IMR-90 (cell line): Measurements from ENCODE around the gene FRAS1. TPM values are rescaled to one million over a fixed set of nuclear protein-coding genes. Genes with fewer than 3 reads are reported as not detected.

Experiments used
- ATAC-seq: fragments of 200-7000 bp; cut with Tn5 transposase; 2 replicates; pipeline ENCODE4 v1.9.1; 2020; ENCODE audit warnings: low read depth, mild to moderate bottlenecking, moderate library complexity
- BruUV-seq: library from RNA; stranded (reverse); fragments of 400-500 nt; replicated peaks from 2 replicates; lab custom pipeline; 2021; lab: Mats Ljungman, UMichigan
- CTCF ChIA-PET: fragments of 300-600 bp; formaldehyde crosslinking; extraction: SDS; loops from one replicate; lab custom pipeline; 2021; ENCODE audit warnings: antibody characterized with exemption; lab: Yijun Ruan, JAX
- POLR2A ChIA-PET: fragments of 300-600 bp; sonication (Branson Sonifier 250); formaldehyde crosslinking; loops from one replicate; lab custom pipeline; 2022; ENCODE audit warnings: antibody characterized with exemption; ENCODE audit not compliant: unreplicated experiment; lab: Charles Lee
- DNase-seq: peaks from one replicate; pipeline ENCODE4 v3.0.0; 2013
- H2AFZ ChIP-seq: replicated peaks from 2 replicates; pipeline ENCODE3; 2013; ENCODE audit warnings: low read length, mild to moderate bottlenecking; ENCODE audit not compliant: poor library complexity
- H2AK5ac ChIP-seq: 2 replicates; pipeline ENCODE4 v1.6.1; 2013; ENCODE audit warnings: low read depth, low read length, inconsistent platforms
- H2AK9ac ChIP-seq: replicated peaks from 2 replicates; pipeline ENCODE3; 2013; ENCODE audit warnings: mild to moderate bottlenecking, low read depth, low read length, moderate library complexity; ENCODE audit not compliant: poor library complexity
- H2BK120ac ChIP-seq: 2 replicates; pipeline ENCODE4 v1.6.1; 2013; ENCODE audit warnings: low read depth, low read length, inconsistent platforms
- H2BK15ac ChIP-seq: 3 replicates; pipeline ENCODE4 v1.6.1; 2013; ENCODE audit warnings: low read depth, low read length, inconsistent platforms
- H2BK20ac ChIP-seq: 2 replicates; pipeline ENCODE4 v1.6.1; 2013; ENCODE audit warnings: low read depth, mild to moderate bottlenecking, inconsistent platforms, low read length, moderate library complexity
- H2BK5ac ChIP-seq: 2 replicates; pipeline ENCODE4 v1.6.1; 2013; ENCODE audit warnings: mild to moderate bottlenecking, low read depth, low read length, inconsistent platforms; ENCODE audit not compliant: poor library complexity, severe bottlenecking
- H3K14ac ChIP-seq: replicated peaks from 2 replicates; pipeline ENCODE4 v1.6.1; 2013; ENCODE audit warnings: low read depth, low read length, inconsistent platforms
- H3K18ac ChIP-seq: 2 replicates; pipeline ENCODE4 v1.6.1; 2013; ENCODE audit warnings: low read depth, low read length, control low read depth
- H3K23ac ChIP-seq: 2 replicates; pipeline ENCODE4 v1.6.1; 2013; ENCODE audit warnings: low read depth, low read length, inconsistent platforms
- H3K27ac ChIP-seq: 2 replicates; pipeline ENCODE4 v1.5.1; 2013; ENCODE audit warnings: mild to moderate bottlenecking, control low read depth, low read length; ENCODE audit not compliant: insufficient read depth
- H3K27me3 ChIP-seq: 2 replicates; pipeline ENCODE4 v1.6.1; 2013; ENCODE audit warnings: low read length; ENCODE audit not compliant: control insufficient read depth, insufficient read depth
- H3K36me3 ChIP-seq: 2 replicates; pipeline ENCODE4 v1.6.1; 2013; ENCODE audit warnings: low read length, mixed read lengths; ENCODE audit not compliant: control insufficient read depth, insufficient read depth
- H3K4ac ChIP-seq: 2 replicates; pipeline ENCODE4 v1.6.1; 2013; ENCODE audit warnings: low read depth, low read length, inconsistent platforms
- H3K4me1 ChIP-seq: 2 replicates; pipeline ENCODE4 v1.6.1; 2013; ENCODE audit warnings: low read length, mixed read lengths; ENCODE audit not compliant: control insufficient read depth, insufficient read depth
- H3K4me2 ChIP-seq: 2 replicates; pipeline ENCODE4 v1.6.1; 2013; ENCODE audit warnings: low read depth, mild to moderate bottlenecking, control low read depth, low read length, moderate library complexity
- H3K4me3 ChIP-seq: 2 replicates; pipeline ENCODE4 v1.5.1; 2013; ENCODE audit warnings: low read depth, mild to moderate bottlenecking, control low read depth, low read length, moderate library complexity; ENCODE audit not compliant: insufficient read depth
- H3K56ac ChIP-seq: 2 replicates; pipeline ENCODE4 v1.6.1; 2013; ENCODE audit warnings: low read length, inconsistent platforms; ENCODE audit not compliant: insufficient read depth; ENCODE audit errors: extremely low read depth
- H3K79me1 ChIP-seq, 2 experiments: 2 replicates each; pipeline ENCODE4 v1.6.1; 2013; ENCODE audit warnings: low read length in 2 of 2, inconsistent platforms in 1 of 2, low read depth in 1 of 2
- H3K9ac ChIP-seq: 2 replicates; pipeline ENCODE4 v1.6.1; 2013; ENCODE audit warnings: low read depth, low read length, control low read depth
- H3K9me1 ChIP-seq: 2 replicates; pipeline ENCODE4 v1.6.1; 2013; ENCODE audit warnings: low read length, inconsistent platforms; ENCODE audit not compliant: insufficient read depth
- H3K9me3 ChIP-seq: 2 replicates; pipeline ENCODE4 v1.6.1; 2013; ENCODE audit warnings: low read length; ENCODE audit not compliant: control insufficient read depth, insufficient read depth
- H4K20me1 ChIP-seq: 2 replicates; pipeline ENCODE4 v1.6.1; 2013; ENCODE audit warnings: low read length, inconsistent platforms; ENCODE audit not compliant: insufficient read depth
- H4K5ac ChIP-seq: 2 replicates; pipeline ENCODE4 v1.6.1; 2013; ENCODE audit warnings: mild to moderate bottlenecking, low read depth, low read length, control low read depth
- H4K8ac ChIP-seq, 2 experiments: 2 replicates each; pipeline ENCODE4 v1.6.1; 2013; ENCODE audit warnings: low read depth in 2 of 2, low read length in 2 of 2, control low read depth in 1 of 2, inconsistent platforms in 1 of 2
- H4K91ac ChIP-seq: 2 replicates; pipeline ENCODE4 v1.6.1; 2013; ENCODE audit warnings: low read depth, low read length, inconsistent platforms; ENCODE audit not compliant: insufficient read depth
- CEBPB ChIP-seq: IDR thresholded peaks from 2 replicates; pipeline ENCODE4 v1.6.1; 2012; ENCODE audit warnings: low read depth, low read length, improper control_type of control experiment
- CHD1 ChIP-seq: IDR thresholded peaks from 2 replicates; pipeline ENCODE4 v1.6.1; 2012; ENCODE audit warnings: low read depth, low read length, improper control_type of control experiment
- CTCF ChIP-seq: conservative IDR thresholded peaks from 2 replicates; pipeline ENCODE4 v1.5.1; 2012; ENCODE audit warnings: mild to moderate bottlenecking, low read depth, low read length, improper control_type of control experiment
- ELK1 ChIP-seq: fragments of 150-350 bp; IDR thresholded peaks from 2 replicates; pipeline ENCODE4 v1.6.1; 2016; ENCODE audit warnings: low read depth, mild to moderate bottlenecking, low read length, moderate library complexity, borderline replicate concordance
- FOS ChIP-seq: fragments of 150-350 bp; IDR thresholded peaks from 2 replicates; pipeline ENCODE4 v1.6.1; 2016; ENCODE audit warnings: low read depth, low read length
- MAFK ChIP-seq: IDR thresholded peaks from 2 replicates; pipeline ENCODE4 v1.6.1; 2012; ENCODE audit warnings: low read depth, low read length, improper control_type of control experiment
- MAZ ChIP-seq: IDR thresholded peaks from 2 replicates; pipeline ENCODE4 v1.6.1; 2012; ENCODE audit warnings: low read depth, mild to moderate bottlenecking, low read length, improper control_type of control experiment, moderate library complexity, borderline replicate concordance
- MXI1 ChIP-seq: IDR thresholded peaks from 2 replicates; pipeline ENCODE4 v1.6.1; 2012; ENCODE audit warnings: low read depth, mild to moderate bottlenecking, low read length, moderate library complexity, borderline replicate concordance
- POLR2A ChIP-seq: IDR thresholded peaks from 2 replicates; pipeline ENCODE4 v1.6.1; 2012; ENCODE audit warnings: mild to moderate bottlenecking, low read depth, low read length
- RFX5 ChIP-seq: IDR thresholded peaks from 2 replicates; pipeline ENCODE4 v1.8.0; 2012; ENCODE audit warnings: low read depth, mild to moderate bottlenecking, low read length, moderate library complexity
- SMC3 ChIP-seq: fragments of 150-350 bp; IDR thresholded peaks from 2 replicates; pipeline ENCODE4 v1.6.1; 2016; ENCODE audit warnings: low read depth, mild to moderate bottlenecking, antibody characterized with exemption, low read length, moderate library complexity
- USF2 ChIP-seq: fragments of 150-350 bp; IDR thresholded peaks from 2 replicates; pipeline ENCODE4 v1.6.1; 2017; ENCODE audit warnings: mild to moderate bottlenecking, antibody characterized with exemption, low read length, low read depth
- WGBS, 2 experiments: methylation state at CpG; one replicate each; pipeline versions ENCODE4 v1.1.5 to v1.1.7; 2013; ENCODE audit warnings: missing lambda C conversion rate in 2 of 2; ENCODE audit not compliant: insufficient read length in 1 of 2; ENCODE audit errors: extremely low coverage in 2 of 2; 5-methylcytosine and 5-hydroxymethylcytosine counted together
- dilution Hi-C: fragments of 300-500 bp; cut with HindIII; formaldehyde crosslinking; loops from one replicate; pipeline ENCODE4 v1.14.3; 2018; ENCODE audit warnings: low sequenced_read_pairs; ENCODE audit not compliant: unreplicated experiment
- in situ Hi-C: fragments of 300-500 bp; cut with MboI; formaldehyde crosslinking; loops from 3 replicates; pipeline ENCODE4 v1.14.3; 2019; ENCODE audit warnings: low sequenced_read_pairs, inconsistent platforms, mixed read lengths
- intact Hi-C: fragments of 100-400 bp; cut with micrococcal nuclease; formaldehyde crosslinking; loops from 2 replicates; pipeline ENCODE4 v1.10.0; 2022
- polyA plus RNA-seq, 3 experiments: library from polyadenylated mRNA; depleted of rRNA; stranded (reverse); fragments of >200 nt; gene quantifications; 2 replicates each; pipeline ENCODE4 v1.2.3, GENCODE V29; 2012; ENCODE audit warnings: low replicate concordance in 1 of 3
- total RNA-seq: library from RNA; depleted of rRNA; stranded (reverse); fragments of >200 nt; gene quantifications from 2 replicates; pipeline ENCODE4 v1.2.3, GENCODE V29; 2012

Gene FRAS1
- total and polyA plus RNA-seq, 2 of the 4 experiments (the other 2 are of a cell fraction) = under 0.01 to 0.03 TPM

- no peak overlapping the region for H3K4ac ChIP-seq
- CTCF ChIA-PET = no interaction called here
Measured at GRCh38 chr4:78020677-78021076, 36.4 kb upstream of the FRAS1 start.

More at GRCh38 chr4:78020677-78021076, 36.4 kb upstream of the FRAS1 start:
- no peak for DNase-seq
- in situ Hi-C loops = no loop called here
- H4K5ac ChIP-seq = no peak overlapping the region
- no peak overlapping the region for H3K27ac ChIP-seq
- H2AFZ ChIP-seq = no peak overlapping the region
- no peak overlapping the region for H3K9ac ChIP-seq
- no peak overlapping the region for H3K4me2 ChIP-seq
- H3K18ac ChIP-seq = no peak overlapping the region
- H4K8ac ChIP-seq = no peak overlapping the region
- H2BK20ac ChIP-seq = no peak overlapping the region
- no peak overlapping the region for H2BK15ac ChIP-seq
- H3K27me3 ChIP-seq = no peaks in the 10 kb centered on the region
- no peaks in the 10 kb centered on the region for H3K36me3 ChIP-seq
- H2AK9ac ChIP-seq = no peak overlapping the region
- no peaks in the 10 kb centered on the region for H4K20me1 ChIP-seq
- TF ChIP-seq POLR2A (no peak), USF2 (no peak), FOS (no peak), MAZ (no peak), ELK1 (no peak), RFX5 (no peak), CTCF (no peak), CEBPB (no peak), MXI1 (no peak), SMC3 (no peak), CHD1 (no peak), MAFK (no peak)
- no peak overlapping the region for H3K56ac ChIP-seq
- BruUV-seq = no TSS peak
- H3K23ac ChIP-seq = no peak overlapping the region
- no peak overlapping the region for H2BK120ac ChIP-seq
- intact Hi-C loops = no loop called here
- H3K4me1 ChIP-seq = no peaks in the 10 kb centered on the region
- H2AK5ac ChIP-seq = no peak overlapping the region
- WGBS, 2 experiments = no CpG with 5 or more reads among the region's 4 CpGs
- dilution Hi-C loops = no loop called here
- ATAC-seq = no peak
- no peak overlapping the region for H4K91ac ChIP-seq
- POLR2A ChIA-PET = no interaction called here
- H2BK5ac ChIP-seq = no peak overlapping the region
- H3K4me3 ChIP-seq = no peak overlapping the region
- H3K14ac ChIP-seq = no peak overlapping the region
- H3K79me1 ChIP-seq = no peaks in the 10 kb centered on the region
- no peaks in the 10 kb centered on the region for H3K9me1 ChIP-seq
- H3K9me3 ChIP-seq = no peaks in the 10 kb centered on the region
